GM18951 (cell line): ENCODE measurements around the gene SLC22A23.

Experiments
- POLR2A ChIP-seq: IDR thresholded peaks from 4 replicates; pipeline ENCODE4 v1.6.1; 2011; ENCODE audit warnings: mild to moderate bottlenecking; ENCODE audit not compliant: insufficient read length, insufficient read depth; ENCODE audit errors: extremely low read depth
- in situ Hi-C: fragments of 300-500 bp; cut with MboI; formaldehyde crosslinking; loops from one replicate; pipeline ENCODE4 v1.12.0; 2022; ENCODE audit warnings: low sequenced_read_pairs, mixed read lengths, inconsistent platforms; ENCODE audit not compliant: unreplicated experiment

The SLC22A23 gene

DNA sequence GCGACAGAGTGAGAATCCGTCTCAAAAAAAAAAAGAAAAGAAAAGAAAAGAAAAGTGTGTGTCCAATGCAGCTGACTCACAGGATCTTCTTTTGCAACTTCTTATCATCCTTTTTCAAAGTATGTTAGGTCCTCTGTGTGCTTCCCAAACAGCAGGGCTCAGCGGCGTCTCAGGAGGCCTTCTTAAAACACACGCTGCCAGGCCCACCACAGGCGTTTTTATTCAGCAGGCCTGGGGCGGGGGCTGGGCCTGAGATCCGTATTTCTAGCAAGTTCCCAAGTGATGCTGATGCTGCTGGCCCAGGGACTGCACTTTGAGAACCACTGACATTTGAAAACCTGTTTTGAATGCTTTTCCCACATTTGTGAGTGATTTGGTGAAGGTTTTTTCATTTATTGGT lies 141.0 kb downstream of the SLC22A23 start:
- in situ Hi-C loops, result no loop called here
- TF ChIP-seq POLR2A, result no peak

DNA sequence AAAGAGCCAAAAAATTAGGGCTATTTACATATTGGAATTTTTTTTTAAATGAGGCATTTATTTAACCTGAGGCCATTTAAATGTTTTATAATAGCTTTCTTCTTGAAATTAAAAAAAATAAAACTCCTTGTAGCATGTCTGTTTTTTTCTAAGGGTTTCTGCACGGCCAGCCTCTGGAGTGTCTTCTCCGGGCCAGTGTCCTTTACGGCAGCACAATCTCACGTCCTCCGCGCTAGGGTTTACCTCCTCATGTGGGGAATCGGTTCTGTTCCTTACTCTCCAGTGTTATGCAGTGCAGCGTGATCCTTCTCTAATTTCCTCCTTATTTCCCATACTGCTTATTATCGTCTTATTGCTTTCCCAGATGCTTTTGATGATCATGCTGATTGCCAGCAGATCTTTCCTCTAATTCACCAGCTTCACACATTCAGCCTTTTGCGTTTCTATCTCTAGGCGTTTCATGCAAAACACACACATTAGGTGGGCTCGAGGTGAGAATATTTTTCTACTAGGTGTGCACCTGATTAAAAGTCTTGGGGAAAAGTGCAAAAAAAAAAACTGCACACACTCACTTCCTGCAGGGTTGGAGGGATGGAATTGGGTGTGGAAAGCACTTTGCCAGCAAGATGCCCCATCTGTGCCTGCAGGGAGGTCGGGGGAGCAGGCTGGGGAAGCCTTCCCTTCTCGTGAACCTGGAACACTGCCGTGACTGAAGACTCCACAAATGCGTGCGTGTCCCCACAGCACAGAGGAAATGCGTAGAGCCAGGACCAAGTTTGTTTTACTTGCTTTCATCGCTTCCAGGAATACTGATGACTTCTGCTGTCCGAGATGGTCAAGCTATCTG lies 142.0 kb downstream of the SLC22A23 start:
- in situ Hi-C loops, result no loop called here

DNA sequence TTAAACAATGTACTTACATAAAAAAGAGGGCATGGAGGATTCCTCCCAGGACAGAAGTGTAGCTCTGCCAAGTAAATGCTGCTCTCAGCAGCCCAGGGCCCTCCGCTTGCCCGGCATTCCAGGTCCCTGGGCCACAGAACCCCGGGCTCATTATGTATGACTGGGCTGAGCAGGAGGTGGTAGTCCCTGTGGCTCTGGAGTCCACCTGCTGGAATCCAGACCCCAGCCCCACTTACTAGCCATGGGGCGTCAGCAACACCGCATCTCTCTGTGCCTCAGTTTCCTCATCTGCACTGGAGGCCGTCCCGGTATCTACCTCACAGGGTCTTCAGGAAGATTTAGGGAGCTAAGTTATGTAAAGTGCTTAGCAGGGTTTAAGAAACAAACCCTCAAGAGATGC lies 142.7 kb downstream of the SLC22A23 start:
- in situ Hi-C loops, result no loop called here
- no peak for TF ChIP-seq POLR2A

More for the DNA sequence above, 142.0 kb downstream of the SLC22A23 start:
- TF ChIP-seq POLR2A, result no peak

DNA sequence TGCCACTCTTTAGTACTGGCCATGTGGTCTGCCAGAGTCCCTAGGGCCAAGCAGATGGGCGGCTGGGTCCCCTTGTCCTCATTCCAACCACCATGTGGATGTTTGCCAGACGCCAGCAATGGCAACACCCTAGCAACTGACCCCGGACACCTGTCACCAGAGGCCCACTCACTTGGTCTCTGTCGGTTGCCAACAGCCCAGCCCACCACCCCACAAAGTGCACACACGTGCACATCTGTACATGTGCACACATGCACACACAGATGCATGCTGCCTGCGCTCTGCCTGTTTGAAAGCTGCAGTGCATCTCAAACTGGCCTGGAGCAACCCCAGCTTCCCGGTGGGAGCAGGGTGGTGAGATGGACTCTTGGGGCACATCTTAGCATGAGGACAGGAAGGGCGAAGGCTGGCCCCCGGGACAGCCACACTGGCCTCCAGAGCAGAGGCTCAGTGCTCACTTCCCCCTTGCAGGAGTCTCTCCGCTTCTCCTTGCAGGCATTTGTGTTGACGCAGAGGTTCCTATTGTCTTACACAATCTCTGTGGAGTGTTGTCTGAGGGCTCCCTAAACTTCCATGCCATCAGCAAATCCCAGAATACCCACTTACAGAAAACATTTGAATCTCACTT lies 144.1 kb downstream of the SLC22A23 start:
- in situ Hi-C loops, result no loop called here

DNA sequence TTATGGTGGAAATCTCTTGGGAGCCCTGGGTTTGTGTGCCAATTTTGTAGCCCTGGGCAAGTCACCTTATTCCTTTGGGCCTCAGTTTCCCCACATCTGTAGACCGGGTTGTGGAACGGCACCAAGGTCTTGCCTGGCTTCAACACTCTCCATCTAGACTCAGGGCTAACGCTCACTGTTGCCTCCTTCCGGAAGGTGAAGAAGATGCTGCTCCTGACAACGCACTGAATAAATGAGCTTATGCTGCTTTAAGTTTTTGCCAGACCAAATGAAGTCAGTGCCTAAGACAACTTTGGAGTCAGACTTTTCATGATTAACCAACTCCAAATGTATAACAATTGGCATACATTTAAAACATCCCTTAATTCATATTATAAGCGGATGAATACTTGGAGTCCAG lies 145.0 kb downstream of the SLC22A23 start:
- in situ Hi-C loops, result no loop called here

More for the DNA sequence above, 144.1 kb downstream of the SLC22A23 start:
- TF ChIP-seq POLR2A, result no peak

DNA sequence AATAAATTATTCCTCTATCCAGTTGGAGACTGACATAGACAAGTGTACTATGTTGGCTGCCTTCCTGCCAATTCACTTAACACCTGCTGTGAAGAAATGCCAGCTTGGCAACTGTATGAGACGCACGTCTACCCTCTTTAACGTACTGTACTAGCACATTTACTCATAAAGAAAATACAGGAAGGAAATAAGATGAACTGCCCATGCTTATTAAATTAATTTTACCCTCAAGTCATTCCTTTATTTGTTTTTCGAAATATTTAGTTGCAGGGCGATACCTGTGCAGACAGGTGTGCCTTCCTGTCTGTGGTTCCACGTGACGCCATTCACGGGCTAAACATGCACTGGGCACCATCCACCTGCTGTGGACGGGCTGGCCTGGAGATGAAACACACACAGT lies 146.1 kb downstream of the SLC22A23 start:
- TF ChIP-seq POLR2A, result no peak
- in situ Hi-C loops, result no loop called here

More for the DNA sequence above, 145.0 kb downstream of the SLC22A23 start:
- TF ChIP-seq POLR2A, result no peak

DNA sequence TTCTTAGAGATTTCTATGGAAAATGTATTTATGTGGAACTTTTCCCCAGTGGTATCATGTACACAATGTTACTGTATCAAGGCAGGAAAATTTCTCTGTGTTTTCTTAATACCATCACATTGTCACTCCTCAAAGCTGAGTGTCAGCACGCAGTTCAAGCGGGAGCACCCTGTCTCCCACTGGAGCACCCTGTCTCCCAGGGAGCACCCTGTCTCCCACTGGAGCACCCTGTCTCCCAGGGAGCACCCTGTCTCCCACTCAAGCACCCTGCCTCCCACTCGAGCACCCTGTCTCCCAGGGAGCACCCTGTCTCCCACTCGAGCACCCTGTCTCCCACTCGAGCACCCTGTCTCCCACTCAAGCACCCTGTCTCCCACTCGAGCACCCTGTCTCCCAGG lies 146.8 kb downstream of the SLC22A23 start:
- in situ Hi-C loops, result no loop called here
- no peak for TF ChIP-seq POLR2A

DNA sequence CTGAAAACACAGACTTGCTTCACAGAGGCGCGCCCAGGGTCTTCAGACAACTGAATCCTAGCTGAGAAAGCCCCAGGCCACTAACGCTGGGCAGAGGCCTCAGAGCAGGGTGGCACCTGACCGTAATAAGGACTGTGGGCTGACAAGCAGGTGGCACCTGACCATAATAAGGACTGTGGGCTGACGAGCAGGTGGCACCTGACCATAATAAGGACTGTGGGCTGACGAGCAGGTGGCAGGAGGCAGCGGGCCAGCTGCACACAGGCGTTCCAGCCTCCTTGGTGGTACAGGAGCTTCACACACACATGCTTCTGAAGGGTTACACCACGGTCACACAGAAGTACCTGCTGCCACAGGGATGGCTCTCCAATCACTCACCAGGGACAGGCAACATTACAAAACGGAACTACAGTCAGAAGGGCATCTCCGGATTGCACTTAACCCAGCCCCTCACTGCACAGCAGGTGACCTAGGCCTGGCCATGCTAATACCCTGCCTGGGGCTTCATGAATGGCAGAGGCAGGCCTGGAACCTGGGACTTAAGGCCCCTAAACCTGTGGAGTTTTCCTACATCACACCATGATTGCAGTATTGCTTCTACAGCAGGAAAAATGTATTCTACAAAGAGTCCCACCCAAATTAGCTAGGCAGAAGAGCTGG lies 147.3 kb downstream of the SLC22A23 start:
- in situ Hi-C loops, result no loop called here
- TF ChIP-seq POLR2A, result no peak

DNA sequence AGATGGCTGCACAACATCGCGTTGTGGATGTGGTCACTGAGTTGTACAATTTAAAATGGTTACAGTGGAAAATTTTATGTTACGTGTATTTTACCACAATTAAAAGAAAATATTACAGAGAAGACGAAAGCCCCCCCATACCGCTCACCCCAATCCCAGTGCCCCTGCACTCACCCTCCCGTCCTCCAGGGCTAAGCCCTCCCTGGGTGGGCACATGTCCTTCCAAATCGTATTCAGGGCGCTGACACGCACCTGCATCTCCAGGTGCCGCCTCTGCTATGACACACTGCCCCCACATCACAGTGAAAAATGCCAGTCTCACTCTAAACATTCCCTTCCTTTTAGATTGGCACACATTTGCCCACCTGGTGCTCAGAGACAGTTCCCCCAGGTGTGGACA lies 148.7 kb downstream of the SLC22A23 start:
- no peak for TF ChIP-seq POLR2A
- in situ Hi-C loops, result no loop called here

DNA sequence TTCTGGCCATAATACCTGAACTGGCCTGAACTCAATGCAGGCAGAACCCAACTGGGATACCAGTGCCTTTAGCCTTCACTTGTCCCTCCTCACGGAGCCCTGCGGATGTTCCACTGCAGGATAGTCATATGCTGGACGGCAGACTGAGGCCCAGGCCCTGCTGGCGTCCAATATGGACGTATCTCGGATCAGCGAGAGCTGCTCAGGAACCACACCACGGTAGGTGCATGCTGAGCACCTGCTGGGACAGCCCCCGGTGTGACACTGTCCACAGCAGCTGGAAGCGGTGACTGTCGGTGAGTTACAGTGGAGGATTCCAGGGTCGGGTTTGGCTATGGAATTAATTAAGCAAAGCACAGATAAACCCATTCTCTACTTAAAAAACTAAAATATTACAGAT lies 149.4 kb downstream of the SLC22A23 start:
- no peak for TF ChIP-seq POLR2A
- in situ Hi-C loops, result no loop called here

DNA sequence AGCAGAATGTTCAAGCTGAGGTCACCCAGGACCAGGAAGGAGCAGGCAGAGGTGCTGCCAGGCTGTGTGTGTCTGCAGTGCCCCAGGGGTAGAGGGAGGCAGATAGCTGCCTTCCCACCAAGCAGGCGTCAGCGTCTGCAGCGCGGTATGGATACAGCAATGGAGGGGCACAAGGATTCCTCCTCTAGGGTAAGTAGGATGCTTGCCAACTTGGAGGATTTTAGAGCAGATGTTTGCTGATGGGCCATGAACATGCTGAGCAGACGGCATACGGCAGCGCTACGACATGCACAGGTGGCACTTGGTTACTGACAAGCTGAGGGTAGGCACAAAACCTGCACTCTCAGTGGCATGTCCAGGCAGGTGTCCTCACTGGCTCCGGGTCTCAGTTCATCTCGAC lies 150.0 kb downstream of the SLC22A23 start:
- TF ChIP-seq POLR2A, result no peak
- in situ Hi-C loops, result no loop called here

DNA sequence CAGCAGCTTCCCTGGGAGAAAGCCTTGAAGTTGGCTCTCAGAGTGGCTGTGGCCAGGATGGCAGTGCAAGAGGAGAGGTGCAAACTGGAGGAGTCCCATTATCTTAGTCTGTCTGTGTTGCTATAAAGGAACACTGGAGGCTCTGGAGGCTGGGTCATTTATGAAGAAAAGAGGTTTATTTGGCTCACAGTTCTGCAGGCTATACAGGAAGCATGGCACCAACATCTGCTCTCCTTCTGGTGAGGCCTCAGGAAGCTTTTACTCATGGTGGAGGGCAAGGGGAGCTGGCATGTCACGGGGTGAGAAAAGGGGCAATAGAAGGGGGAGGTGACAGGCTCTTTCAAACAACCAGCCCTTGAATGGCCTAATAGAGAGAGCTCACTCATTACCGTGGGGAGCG lies 151.0 kb downstream of the SLC22A23 start:
- in situ Hi-C loops, result no loop called here
- no peak for TF ChIP-seq POLR2A

DNA sequence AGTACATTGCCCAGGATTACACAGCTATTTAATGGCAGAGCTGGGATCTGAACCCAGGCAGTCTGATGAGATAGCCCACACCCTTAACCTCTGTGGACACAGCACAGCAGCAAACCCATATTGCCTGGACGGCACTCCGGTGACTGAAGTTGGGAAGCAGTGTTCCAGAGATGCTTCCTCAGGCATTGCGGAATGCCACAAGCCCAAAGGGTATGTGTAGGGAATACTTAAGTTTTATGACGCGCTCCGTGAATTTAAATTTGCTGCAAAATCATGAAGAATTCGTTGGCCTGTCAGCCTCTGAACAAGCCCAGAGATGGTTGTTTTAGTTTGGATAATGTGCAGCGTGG lies 151.7 kb downstream of the SLC22A23 start:
- no peak for TF ChIP-seq POLR2A
- in situ Hi-C loops, result no loop called here
